Measurements from ENCODE around the gene IL31.
A peak's percentile ranks its signal among the peaks of the same experiment; 100 is the strongest.
"Not testable (repeated sequence)": the region's sequence is repeated elsewhere in the genome, so short reads cannot be mapped to it uniquely, and the experiment has no call there.

IL31 gene

DNA sequence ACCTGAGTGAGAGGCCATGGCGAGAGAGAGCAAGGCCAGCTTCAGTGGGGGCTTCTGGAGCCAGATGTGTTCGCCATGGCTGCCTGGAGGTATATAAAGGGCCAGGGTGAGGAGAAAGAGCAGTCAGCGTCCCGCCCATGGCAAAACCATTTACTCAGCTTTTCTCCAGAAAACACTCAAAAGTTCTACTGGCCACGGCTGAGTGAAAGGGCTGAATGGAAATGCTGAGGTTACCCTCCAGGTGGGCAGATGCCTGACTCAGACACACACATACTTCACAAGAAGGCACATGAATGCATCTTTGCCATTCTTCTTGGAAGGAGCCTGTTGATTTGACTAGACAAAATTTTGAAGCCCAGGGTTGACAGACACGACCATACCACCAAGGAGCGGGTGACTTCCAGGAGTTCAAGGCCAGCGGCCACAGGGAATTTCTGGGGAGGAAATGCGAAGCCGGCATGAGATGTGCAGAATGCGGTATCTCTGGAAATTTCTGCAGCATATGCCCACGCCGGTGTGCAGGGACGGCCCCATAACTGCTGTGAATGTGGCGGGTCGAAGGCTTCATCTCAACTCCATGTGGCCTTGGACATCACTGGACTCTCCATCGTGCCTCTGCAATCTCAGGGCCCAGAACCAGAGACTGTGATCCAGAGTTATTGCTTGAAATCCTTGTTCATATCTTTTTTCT lies at the start of gene IL31:
Gene IL31, minus strand, starts transcription at position 67 of the 691 bp plus-strand sequence. Its CDS starts 49 bp downstream, at position 18.
- H3K27ac Mint-ChIP-seq, result no peak within 1 kb of the TSS
- H3K27me3 Mint-ChIP-seq, result peaks cover 3% of the 10 kb centered on the region
- DNase-seq (no peak), ATAC-seq (no peak)
- H3K9me3 Mint-ChIP-seq, result no peaks in the 10 kb centered on the region
- H3K4me1 Mint-ChIP-seq, result no peaks in the 10 kb centered on the region
- no peak within 1 kb of the TSS for H3K4me3 Mint-ChIP-seq

DNA sequence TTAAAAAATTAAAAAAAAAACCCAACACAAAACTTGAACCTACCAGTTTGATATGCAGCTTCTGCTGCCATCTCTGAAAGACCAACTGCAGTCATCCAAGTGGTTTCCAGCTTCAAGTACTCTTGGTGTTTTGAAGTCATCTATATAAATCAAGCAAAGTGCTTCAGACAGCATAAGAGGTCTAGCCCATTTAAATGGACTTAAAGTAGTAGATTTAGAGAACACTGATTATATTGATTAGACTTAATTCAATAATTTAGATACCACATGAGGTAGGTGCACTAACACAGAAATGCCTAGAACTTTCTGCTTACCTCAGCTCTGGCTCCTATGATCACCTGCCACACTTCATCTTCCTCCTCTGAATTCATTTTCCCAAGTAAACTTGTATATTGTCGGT lies 42.4 kb upstream of the IL31 start:
- Mint-ChIP-seq H3K9me3 (no peaks in the 10 kb centered on the region), H3K27ac (no peak overlapping the region), H3K4me3 (no peak overlapping the region), H3K4me1 (peaks cover 7% of the 10 kb centered on the region), H3K27me3 (no peaks in the 10 kb centered on the region)
- DNase-seq (no peak), ATAC-seq (no peak)

DNA sequence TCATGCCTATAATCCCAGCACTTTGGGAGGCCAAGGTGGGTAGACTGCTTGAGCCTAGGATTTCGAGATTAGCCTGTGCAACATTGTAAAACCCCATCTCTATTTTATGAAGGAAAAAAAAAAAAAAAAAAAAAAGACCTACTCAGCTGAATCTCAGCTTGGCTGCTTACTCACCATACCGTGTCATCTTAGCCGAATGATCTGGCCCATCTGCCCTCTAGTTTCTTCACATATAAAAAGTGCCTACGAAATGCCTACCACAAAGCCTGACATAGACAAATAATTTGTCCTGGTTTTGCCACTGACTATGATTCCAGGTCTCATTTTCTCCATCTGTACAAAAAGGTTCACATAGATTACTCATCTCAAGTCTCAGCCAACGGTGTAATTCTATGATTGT lies 41.8 kb upstream of the IL31 start:
- no peak for ATAC-seq
- peaks cover under 1% of the 10 kb centered on the region for H3K4me1 Mint-ChIP-seq

DNA sequence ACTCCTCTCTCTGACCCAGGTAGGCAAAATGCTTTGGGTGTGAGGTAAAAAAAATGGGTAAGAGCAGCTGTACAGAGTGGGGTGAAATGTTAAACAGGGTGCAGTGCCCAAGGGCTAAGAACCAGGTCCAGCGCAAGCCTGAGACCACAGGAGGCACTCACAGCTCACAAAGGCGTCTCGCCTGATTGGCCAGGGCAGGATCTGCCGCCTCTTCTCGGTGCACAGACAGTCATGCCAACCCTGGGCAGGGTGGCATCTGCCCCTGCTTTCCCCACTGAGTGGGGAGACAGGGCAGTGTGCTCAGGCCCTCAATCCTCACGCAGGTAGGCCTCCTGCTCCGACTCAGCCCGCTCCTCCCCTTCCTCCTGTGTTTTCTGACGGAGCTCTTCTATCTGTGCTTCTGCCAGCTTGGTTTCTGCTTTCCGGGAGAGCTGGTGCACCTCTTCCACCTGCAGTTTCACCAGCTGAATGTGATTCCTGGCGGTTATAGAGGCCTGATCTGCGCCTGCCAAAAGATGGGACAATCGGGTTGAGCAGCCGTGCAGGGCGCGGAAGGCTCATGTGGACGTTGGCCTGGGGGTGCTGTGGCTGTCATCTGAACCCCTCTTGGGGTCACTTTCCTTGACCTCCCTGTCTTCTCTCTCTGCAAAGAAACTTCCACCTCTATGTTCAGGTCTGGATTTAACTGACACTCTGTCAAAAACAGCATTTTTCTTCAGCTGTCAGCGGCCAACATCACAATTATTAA lies 34.2 kb upstream of the IL31 start:
- H3K9me3 Mint-ChIP-seq, result no peaks in the 10 kb centered on the region
- H3K4me3 Mint-ChIP-seq, result no peak overlapping the region
- peaks cover 15% of the 10 kb centered on the region for H3K27me3 Mint-ChIP-seq
- DNase-seq (no peak), ATAC-seq (no peak)
- H3K4me1 Mint-ChIP-seq, result peaks cover 20% of the 10 kb centered on the region
- no peak overlapping the region for H3K27ac Mint-ChIP-seq

More for the DNA sequence above, 41.8 kb upstream of the IL31 start:
- Mint-ChIP-seq H3K27ac (no peak overlapping the region), H3K4me3 (no peak overlapping the region), H3K27me3 (no peaks in the 10 kb centered on the region), H3K9me3 (no peaks in the 10 kb centered on the region)
- DNase-seq, result no peak

DNA sequence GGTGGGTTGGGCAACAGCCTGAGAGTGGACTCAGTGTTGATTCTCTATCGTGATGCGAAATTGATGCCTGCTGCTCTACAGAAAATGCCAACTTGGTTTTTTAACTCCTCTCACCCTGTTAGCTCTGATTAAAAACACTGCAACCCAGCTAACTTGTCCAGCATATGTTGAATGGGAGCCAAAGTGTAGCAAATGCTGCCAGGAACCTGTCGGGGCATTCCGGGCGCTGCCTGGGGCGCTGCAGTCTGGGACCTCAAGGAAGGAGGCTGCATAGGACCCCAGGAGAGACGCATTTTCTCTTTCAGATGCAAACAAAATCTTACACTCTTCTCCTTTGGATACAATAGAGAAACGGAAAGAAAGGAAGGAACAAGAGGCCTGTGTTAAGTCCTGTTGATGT lies 33.4 kb upstream of the IL31 start:
- H3K4me3 Mint-ChIP-seq, result no peak overlapping the region

DNA sequence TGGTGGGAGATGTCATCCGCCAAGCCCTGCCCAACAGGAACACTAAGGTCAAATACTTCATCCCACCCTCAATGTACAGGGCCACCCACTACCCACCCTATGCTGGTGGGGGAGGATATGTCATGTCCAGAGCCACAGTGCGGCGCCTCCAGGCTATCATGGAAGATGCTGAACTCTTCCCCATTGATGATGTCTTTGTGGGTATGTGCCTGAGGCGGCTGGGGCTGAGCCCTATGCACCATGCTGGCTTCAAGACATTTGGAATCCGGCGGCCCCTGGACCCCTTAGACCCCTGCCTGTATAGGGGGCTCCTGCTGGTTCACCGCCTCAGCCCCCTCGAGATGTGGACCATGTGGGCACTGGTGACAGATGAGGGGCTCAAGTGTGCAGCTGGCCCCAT lies 33.0 kb upstream of the IL31 start:
- Mint-ChIP-seq H3K4me3 (no peak overlapping the region), H3K4me1 (peaks cover 28% of the 10 kb centered on the region), H3K27me3 (peaks cover 24% of the 10 kb centered on the region), H3K9me3 (no peaks in the 10 kb centered on the region), H3K27ac (no peak overlapping the region)
- ATAC-seq (no peak), DNase-seq (no peak)

More for the DNA sequence above, 33.4 kb upstream of the IL31 start:
- peaks cover 28% of the 10 kb centered on the region for H3K4me1 Mint-ChIP-seq
- H3K27ac Mint-ChIP-seq, result no peak overlapping the region
- H3K27me3 Mint-ChIP-seq, result peaks cover 24% of the 10 kb centered on the region
- no peaks in the 10 kb centered on the region for H3K9me3 Mint-ChIP-seq
- ATAC-seq (no peak), DNase-seq (no peak)

DNA sequence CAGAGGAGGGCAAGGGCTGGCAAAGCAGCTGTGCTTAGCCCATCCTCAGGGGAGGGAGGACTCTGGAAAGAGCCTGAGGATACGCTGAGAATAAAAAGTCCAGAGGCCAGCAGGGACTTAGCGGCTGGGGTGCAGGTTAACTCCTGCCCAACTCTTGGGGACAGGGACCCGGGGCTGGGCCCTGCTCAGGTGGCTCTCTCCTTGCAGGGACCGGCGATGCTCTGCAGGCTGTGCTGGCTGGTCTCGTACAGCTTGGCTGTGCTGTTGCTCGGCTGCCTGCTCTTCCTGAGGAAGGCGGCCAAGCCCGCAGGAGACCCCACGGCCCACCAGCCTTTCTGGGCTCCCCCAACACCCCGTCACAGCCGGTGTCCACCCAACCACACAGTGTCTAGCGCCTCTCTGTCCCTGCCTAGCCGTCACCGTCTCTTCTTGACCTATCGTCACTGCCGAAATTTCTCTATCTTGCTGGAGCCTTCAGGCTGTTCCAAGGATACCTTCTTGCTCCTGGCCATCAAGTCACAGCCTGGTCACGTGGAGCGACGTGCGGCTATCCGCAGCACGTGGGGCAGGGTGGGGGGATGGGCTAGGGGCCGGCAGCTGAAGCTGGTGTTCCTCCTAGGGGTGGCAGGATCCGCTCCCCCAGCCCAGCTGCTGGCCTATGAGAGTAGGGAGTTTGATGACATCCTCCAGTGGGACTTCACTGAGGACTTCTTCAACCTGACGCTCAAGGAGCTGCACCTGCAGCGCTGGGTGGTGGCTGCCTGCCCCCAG lies 32.3 kb upstream of the IL31 start:
- Mint-ChIP-seq H3K27ac (peak overlapping the region in 1 of 2 donors; percentile 21), H3K4me1 (peaks cover 28% of the 10 kb centered on the region), H3K9me3 (no peaks in the 10 kb centered on the region), H3K27me3 (peaks cover 26% of the 10 kb centered on the region), H3K4me3 (no peak overlapping the region)
- DNase-seq (no peak), ATAC-seq (no peak)

DNA sequence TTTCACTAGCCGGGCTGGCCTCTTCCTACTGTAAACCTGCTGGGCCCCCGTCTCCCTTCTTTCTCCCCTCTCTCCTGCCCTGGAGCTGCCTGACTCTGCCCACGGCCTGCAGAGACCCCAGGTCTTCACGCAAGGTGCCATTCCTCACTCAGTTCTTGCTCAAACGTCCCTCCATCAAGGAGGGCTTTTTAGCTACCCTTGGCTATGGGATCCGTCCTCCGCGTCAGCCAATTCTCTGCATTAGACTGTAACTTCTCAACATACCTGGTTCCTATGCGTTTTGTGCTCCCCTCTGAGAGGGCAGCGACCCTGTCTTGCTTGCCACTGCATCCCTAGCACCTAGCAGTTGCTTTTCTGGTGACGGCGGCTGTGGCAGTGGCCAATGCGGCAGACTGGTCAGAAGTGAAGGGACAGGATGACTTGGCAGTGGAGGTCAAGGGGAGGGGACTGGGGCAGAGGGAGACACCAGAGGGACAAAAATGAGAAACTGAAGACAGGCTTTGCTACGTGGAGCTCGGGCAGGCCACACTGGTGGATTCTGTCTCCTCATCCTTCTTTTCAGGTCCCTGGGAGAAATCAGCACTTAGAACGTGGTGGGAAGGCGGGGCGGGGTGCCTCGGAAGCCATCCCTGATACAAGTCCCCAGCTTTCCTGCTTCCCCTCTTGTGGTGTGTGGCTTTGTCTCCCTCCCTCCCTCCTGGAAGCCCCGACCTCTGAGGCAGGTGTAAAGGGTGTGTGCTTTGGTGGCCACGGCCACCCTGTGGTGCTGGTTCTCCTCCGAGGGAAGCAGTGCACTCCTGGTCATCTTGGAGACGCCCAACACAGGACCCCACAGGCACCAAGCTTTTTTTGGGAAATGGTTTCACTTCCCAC lies 31.3 kb upstream of the IL31 start:
- H3K27ac Mint-ChIP-seq, result peak overlapping the region in 1 of 2 donors; percentile 29
- H3K4me3 Mint-ChIP-seq, result peak overlapping the region; percentile 57 to 63
- ATAC-seq (no peak), DNase-seq (peak in 1 of 2 donors; percentile 14)
- peaks cover 28% of the 10 kb centered on the region for H3K4me1 Mint-ChIP-seq
- H3K9me3 Mint-ChIP-seq, result no peaks in the 10 kb centered on the region
- peaks cover 36% of the 10 kb centered on the region for H3K27me3 Mint-ChIP-seq

DNA sequence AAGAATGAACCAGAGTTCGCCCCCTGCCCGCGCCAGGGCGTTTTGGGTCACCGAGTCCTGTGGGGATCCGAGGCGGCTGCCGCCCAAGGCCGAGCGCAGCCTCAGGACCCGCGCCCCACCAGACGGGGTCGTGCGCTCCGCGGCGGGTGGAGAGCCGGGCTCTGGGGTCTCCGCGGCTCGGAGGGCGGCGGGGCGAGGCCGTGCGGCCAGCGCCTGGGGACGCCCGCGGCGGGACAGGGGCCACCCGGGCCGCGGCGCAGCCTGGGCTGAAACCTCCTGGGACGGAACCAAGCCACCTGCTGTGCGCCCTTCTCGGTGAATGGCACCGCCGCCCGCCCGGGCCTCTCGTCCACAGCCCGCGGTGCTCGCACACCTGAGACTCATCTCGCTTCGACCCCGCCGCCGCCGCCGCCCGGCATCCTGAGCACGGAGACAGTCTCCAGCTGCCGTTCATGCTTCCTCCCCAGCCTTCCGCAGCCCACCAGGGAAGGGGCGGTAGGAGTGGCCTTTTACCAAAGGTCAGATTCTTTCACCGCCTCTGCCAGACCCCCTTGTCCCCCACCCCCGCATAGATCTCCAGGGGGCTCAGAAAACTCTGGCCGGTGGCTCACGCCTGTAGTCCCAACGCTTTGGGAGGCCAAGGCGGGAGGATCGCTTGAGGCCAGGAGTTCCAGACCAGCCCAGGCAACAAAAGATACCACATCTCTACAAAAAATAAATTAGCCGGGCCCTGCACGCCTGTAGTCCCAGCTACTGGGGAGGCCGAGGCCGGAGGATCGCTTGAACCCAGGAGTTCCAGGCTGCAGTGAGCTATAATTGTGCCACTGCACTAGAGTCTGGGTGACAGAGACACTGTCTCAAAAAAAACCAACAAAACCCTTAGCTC lies 30.4 kb upstream of the IL31 start:
- ATAC-seq (peak; percentile 37), DNase-seq (peak in 1 of 2 donors; percentile 23)
- Mint-ChIP-seq H3K4me1 (peaks cover 28% of the 10 kb centered on the region), H3K27ac (peak overlapping the region in 1 of 2 donors; percentile 43), H3K27me3 (peaks cover 45% of the 10 kb centered on the region), H3K9me3 (no peaks in the 10 kb centered on the region), H3K4me3 (peak overlapping the region; percentile 57 to 63)

DNA sequence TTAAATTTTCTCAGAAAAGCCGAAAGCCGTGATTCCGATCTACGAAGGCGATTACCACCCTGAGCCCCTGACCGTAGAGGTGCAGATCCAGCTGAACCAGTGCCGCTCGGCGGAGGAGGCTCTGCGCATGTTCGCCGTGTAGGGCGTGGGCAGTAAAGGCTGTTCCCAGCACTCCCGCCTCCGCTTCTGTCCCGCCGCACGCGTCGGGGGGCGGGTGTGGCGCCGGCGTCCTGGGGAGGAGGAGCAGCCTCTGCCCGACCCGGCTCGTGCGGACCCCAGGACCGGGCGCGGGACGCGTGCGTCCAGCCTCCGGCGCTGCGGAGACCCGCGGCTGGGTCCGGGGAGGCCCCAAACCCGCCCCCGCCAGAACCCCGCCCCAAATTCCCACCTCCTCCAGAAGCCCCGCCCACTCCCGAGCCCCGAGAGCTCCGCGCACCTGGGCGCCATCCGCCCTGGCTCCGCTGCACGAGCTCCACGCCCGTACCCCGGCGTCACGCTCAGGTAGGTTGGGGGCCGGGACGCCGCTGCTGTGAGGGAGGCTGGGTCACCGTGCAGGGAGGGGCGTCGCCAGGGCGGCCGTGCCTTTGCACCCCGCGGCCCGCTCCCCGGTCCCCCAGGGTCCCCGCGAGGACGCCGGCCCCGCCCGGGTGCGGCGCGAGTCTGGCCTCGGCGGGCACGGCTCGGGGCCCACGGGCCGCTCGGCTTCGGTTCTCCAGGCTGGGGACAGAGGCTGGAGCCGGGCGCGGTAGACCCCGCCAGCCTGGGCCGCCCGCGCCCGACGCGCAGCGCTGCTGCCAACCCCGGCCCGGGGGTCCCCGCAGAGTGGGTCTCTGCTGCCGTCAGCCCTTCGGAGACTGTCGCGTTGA lies 29.5 kb upstream of the IL31 start, which contains the start of gene B3GNT4:
Gene B3GNT4, plus strand, starts transcription at position 409 of the 866 bp plus-strand sequence. CDS start 910 bp downstream, outside the sequence.
- H3K4me3 Mint-ChIP-seq, result peak within 1 kb of the TSS; percentile 84 to 85
- H3K27ac Mint-ChIP-seq, result peak within 1 kb of the TSS in 1 of 2 donors; percentile 72
- peaks cover 28% of the 10 kb centered on the region for H3K4me1 Mint-ChIP-seq
- H3K9me3 Mint-ChIP-seq, result no peaks in the 10 kb centered on the region
- ATAC-seq (peak; percentile 76), DNase-seq (peak; percentile 51)
- peaks cover 54% of the 10 kb centered on the region for H3K27me3 Mint-ChIP-seq

DNA sequence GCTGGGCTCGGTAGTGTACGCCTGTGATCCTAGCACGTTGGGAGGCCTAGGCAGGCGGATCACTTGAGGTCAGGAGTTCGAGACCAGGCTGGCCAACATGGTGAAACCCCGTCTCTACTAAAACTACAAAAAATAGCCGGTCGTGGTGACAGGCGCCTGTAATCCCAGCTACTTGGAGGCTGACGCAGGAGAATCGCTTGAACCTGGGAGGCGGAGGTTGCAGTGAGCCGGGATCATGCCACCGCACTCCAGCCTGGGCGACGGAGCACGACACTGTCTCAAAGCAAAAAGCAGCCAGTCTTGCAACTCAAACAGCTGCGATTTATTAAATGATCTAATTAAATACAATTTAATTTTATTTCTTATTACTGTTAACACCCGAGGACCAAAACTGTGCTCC lies 28.8 kb upstream of the IL31 start:
- H3K27ac Mint-ChIP-seq, result peak overlapping the region in 1 of 2 donors; percentile 72
- peaks cover 34% of the 10 kb centered on the region for H3K4me1 Mint-ChIP-seq
- peak overlapping the region; percentile 84 to 85 for H3K4me3 Mint-ChIP-seq
- not testable (repeated sequence) for ATAC-seq, DNase-seq, H3K9me3 Mint-ChIP-seq
- peaks cover 61% of the 10 kb centered on the region for H3K27me3 Mint-ChIP-seq

DNA sequence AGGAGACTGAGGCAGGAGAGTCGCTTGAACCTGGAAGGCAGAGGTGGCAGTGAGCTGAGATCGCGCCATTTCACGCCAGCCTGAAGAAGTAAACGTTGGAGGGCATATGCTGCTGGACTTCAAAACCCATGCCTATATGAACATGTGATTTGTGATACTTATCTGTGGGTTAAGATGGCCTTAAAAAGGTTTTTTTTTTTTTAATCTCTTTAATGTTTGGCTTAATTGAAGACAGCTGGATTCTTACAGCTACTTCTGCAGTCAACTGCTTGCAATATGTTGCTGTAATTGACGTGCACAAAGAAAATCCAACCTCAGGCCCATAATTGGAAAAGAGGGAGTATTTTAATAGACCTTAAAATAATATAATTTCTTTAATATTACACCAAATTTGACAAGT lies 28.0 kb upstream of the IL31 start:
- Mint-ChIP-seq H3K27ac (no peak overlapping the region), H3K4me1 (peaks cover 40% of the 10 kb centered on the region), H3K27me3 (peaks cover 69% of the 10 kb centered on the region), H3K4me3 (no peak overlapping the region), H3K9me3 (no peaks in the 10 kb centered on the region)
- DNase-seq (no peak), ATAC-seq (no peak)

DNA sequence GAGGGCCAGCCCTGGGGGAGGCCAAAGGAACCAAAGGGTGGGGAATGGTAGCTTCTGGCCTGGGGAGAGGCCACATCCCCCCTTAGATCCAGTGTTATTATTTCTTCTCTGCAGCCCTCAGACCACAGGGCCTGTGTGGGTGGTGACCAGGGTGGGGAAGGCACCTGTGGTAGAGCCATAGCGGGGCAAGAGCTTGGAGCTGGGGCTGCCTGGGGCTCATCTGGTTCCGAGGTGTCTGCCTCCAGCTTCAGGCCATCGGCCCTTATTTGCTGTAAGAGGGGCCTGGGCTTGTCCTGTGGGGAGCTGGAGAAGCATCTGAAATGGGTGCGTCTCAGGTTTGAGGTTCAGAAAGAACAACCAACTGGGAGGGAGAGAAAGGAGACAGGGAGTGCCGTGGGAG lies 27.4 kb upstream of the IL31 start:
- peaks cover 69% of the 10 kb centered on the region for H3K27me3 Mint-ChIP-seq

More for the DNA sequence above, 27.4 kb upstream of the IL31 start:
- Mint-ChIP-seq H3K27ac (peak overlapping the region in 1 of 2 donors; percentile 72), H3K9me3 (no peaks in the 10 kb centered on the region), H3K4me3 (no peak overlapping the region), H3K4me1 (peaks cover 37% of the 10 kb centered on the region)
- no peak for ATAC-seq
- DNase-seq, result no peak

Data from stimulated activated naive CD8-positive, alpha-beta T cell treated with anti-CD3 and anti-CD28 coated beads, Interleukin-15, amount 100 ng/mL, for 72 hours (primary cell).